OCI-LY7 (cell line): ENCODE measurements around the gene SFI1.

Experiments
- EZH2phosphoT487 ChIP-seq: fragments of 200-600 bp; sonication (generic); IDR thresholded peaks from 2 replicates; pipeline ENCODE4 v1.6.1; 2018; ENCODE audit warnings: low read depth, borderline replicate concordance, mild to moderate bottlenecking, mixed run types, antibody characterized with exemption, low read length, moderate library complexity, mixed read lengths
- TF ChIP-seq, protein P1 (sequence below): fragments of 200-600 bp; sonication (generic); conservative IDR thresholded peaks from 2 replicates; pipeline ENCODE4 v1.5.1; 2014; ENCODE audit warnings: mild to moderate bottlenecking, antibody characterized with exemption, low read length, moderate library complexity, mixed read lengths

DNA sequence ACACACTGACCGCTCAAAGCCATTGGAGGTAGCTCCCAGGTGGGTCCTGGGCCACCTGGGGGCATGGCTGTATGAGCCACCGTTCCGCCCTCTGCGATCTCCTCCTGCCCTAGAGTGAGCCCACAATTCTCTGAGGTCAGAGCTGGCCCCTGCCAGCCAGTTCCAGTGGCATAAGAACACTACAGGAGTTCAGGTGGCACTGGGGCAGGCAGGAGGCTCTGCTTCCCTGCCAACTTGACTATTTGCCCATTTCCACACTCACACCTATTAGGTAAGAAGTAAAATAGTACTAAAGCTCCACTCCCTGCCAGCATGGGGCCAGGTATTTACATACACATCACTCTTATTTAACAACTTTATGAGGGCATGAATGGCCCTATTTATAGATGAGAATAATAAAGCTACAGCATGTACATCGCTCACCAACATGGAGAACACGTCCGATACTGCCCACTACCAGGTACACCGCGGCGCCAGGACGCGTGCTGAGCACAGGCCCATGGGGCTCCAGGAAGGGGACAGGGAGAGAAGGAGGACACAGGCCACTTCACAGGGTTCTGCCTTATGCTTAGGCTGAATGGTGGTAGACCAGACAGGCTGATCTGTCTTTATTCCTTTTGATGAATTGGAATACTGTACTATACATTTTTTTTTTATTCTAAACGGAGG is 139.4 kb downstream of the SFI1 start:
- TF ChIP-seq, protein P1, sequence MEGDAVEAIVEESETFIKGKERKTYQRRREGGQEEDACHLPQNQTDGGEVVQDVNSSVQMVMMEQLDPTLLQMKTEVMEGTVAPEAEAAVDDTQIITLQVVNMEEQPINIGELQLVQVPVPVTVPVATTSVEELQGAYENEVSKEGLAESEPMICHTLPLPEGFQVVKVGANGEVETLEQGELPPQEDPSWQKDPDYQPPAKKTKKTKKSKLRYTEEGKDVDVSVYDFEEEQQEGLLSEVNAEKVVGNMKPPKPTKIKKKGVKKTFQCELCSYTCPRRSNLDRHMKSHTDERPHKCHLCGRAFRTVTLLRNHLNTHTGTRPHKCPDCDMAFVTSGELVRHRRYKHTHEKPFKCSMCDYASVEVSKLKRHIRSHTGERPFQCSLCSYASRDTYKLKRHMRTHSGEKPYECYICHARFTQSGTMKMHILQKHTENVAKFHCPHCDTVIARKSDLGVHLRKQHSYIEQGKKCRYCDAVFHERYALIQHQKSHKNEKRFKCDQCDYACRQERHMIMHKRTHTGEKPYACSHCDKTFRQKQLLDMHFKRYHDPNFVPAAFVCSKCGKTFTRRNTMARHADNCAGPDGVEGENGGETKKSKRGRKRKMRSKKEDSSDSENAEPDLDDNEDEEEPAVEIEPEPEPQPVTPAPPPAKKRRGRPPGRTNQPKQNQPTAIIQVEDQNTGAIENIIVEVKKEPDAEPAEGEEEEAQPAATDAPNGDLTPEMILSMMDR: no peak
- TF ChIP-seq EZH2phosphoT487: no peak
